GM19193 (cell line): Measurements from ENCODE around the gene PAX7.

ENCODE experiments used
- POLR2A ChIP-seq: IDR thresholded peaks from 4 replicates; pipeline ENCODE4 v1.6.1; 2011; ENCODE audit not compliant: insufficient read depth, insufficient read length; ENCODE audit errors: extremely low read depth

The PAX7 gene

GRCh38 chr1:18661404-18662285, 31.0 kb downstream of the PAX7 start:
- no peak for TF ChIP-seq POLR2A

- TF ChIP-seq POLR2A = no peak
Measured at GRCh38 chr1:18662286-18662639, 31.6 kb downstream of the PAX7 start.

GRCh38 chr1:18666317-18666920, 35.8 kb downstream of the PAX7 start:
- no peak for TF ChIP-seq POLR2A

GRCh38 chr1:18667333-18667732, 36.7 kb downstream of the PAX7 start:
- TF ChIP-seq POLR2A = no peak

- TF ChIP-seq POLR2A = no peak
Measured at GRCh38 chr1:18668046-18668445, 37.4 kb downstream of the PAX7 start.

GRCh38 chr1:18668750-18669404, 38.2 kb downstream of the PAX7 start:
- no peak for TF ChIP-seq POLR2A

GRCh38 chr1:18670121-18670867, 39.6 kb downstream of the PAX7 start:
- TF ChIP-seq POLR2A = no peak

GRCh38 chr1:18670868-18671225, 40.2 kb downstream of the PAX7 start:
- no peak for TF ChIP-seq POLR2A

GRCh38 chr1:18673976-18674375, 43.3 kb downstream of the PAX7 start:
- no peak for TF ChIP-seq POLR2A

GRCh38 chr1:18676332-18676781, 45.7 kb downstream of the PAX7 start:
- no peak for TF ChIP-seq POLR2A

- no peak for TF ChIP-seq POLR2A
Measured at GRCh38 chr1:18681423-18681835, 50.8 kb downstream of the PAX7 start.

GRCh38 chr1:18682375-18682774, 51.7 kb downstream of the PAX7 start:
- TF ChIP-seq POLR2A = no peak

GRCh38 chr1:18684303-18684702, 53.7 kb downstream of the PAX7 start:
- no peak for TF ChIP-seq POLR2A

GRCh38 chr1:18686540-18686939, 55.9 kb downstream of the PAX7 start:
- no peak for TF ChIP-seq POLR2A

GRCh38 chr1:18687273-18687672, 56.6 kb downstream of the PAX7 start:
- no peak for TF ChIP-seq POLR2A

- no peak for TF ChIP-seq POLR2A
Measured at GRCh38 chr1:18691648-18692047, 61.0 kb downstream of the PAX7 start.
